Measurements from ENCODE around the gene PROM1.

The PROM1 gene

DNA sequence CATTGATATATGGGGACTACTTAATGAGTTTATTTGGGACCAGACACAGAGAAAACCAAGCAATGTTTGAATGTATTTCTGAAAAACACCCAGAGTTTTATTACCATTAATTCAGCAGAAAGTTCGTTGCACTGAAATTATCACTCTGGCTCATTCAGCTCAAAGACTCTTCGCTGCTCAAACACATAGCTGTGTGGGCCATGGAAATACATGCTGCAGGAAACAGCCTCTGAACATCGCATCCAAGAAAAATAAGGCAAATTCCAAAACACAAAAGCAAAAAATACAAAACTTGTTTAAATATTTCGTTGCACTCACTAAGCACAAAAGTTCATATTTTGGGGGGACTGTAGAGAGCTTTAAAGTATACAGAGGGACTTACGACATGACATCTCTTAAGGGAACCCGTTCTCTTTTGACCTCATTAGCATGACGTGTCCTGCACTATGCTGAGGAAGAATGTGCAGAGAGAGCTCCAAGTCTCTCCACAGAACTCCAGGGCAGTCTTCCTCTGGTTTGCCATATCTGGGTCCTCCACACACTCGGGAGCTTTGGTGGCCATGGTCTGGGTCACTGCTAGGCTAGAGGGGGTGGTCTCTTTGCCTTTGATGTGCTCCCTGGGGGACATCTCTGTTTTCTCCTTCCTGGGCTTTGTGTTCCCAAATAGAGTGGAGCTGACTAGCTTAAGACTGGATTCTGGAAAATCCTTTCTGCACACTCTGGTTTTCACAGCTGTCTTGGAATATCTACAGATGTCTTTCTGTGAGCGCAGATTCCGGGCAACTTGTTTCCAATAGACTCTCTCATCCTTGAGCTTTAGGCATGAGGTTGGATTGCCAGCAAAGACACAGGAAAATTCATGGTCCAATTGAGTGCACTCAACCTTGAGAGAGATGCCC, 148.1 kb downstream of the PROM1 start:
- Mint-ChIP-seq H3K9me3 (no peaks in the 10 kb centered on the region), H3K27me3 (ENCODE audit: low read depth) (peaks cover 15% of the 10 kb centered on the region), H3K27ac (no peak overlapping the region), H3K4me3 (no peak overlapping the region), H3K36me3 (ENCODE audit: low read depth) (no peaks in the 10 kb centered on the region), H3K4me1 (peaks cover 5% of the 10 kb centered on the region)
- TF ChIP-seq, protein P1, sequence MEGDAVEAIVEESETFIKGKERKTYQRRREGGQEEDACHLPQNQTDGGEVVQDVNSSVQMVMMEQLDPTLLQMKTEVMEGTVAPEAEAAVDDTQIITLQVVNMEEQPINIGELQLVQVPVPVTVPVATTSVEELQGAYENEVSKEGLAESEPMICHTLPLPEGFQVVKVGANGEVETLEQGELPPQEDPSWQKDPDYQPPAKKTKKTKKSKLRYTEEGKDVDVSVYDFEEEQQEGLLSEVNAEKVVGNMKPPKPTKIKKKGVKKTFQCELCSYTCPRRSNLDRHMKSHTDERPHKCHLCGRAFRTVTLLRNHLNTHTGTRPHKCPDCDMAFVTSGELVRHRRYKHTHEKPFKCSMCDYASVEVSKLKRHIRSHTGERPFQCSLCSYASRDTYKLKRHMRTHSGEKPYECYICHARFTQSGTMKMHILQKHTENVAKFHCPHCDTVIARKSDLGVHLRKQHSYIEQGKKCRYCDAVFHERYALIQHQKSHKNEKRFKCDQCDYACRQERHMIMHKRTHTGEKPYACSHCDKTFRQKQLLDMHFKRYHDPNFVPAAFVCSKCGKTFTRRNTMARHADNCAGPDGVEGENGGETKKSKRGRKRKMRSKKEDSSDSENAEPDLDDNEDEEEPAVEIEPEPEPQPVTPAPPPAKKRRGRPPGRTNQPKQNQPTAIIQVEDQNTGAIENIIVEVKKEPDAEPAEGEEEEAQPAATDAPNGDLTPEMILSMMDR (IDR thresholded peaks at IDR 0.05; ENCODE audit: unreplicated experiment in 3 of 3): no peak

DNA sequence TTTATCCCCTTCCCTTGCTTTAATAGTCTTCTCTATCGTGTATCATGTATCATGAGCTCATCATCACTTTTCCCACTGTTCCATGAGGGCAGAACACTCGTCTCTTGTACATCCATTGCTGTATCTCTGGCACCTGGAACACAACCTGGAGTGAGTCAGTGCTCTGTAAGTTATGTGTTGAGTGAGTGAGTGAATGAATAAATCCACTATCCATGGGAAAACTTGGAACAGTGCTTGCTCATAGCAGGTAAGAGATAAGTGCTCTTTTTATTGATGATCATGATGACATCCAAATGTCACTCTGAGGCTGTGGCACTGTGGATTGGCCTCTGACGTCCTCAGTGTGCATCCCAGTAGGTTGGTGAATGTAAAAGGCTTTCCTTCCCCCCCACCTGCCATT, 149.6 kb downstream of the PROM1 start:
- TF ChIP-seq, protein P1 (IDR thresholded peaks at IDR 0.05; ENCODE audit: unreplicated experiment in 3 of 3): no peak
- no peaks in the 10 kb centered on the region for H3K36me3 Mint-ChIP-seq (ENCODE audit: low read depth)
- peaks cover 25% of the 10 kb centered on the region for H3K27me3 Mint-ChIP-seq (ENCODE audit: low read depth)
- peaks cover 5% of the 10 kb centered on the region for H3K4me1 Mint-ChIP-seq
- H3K4me3 Mint-ChIP-seq: no peak overlapping the region
- no peak overlapping the region for H3K27ac Mint-ChIP-seq
- H3K9me3 Mint-ChIP-seq: no peaks in the 10 kb centered on the region

DNA sequence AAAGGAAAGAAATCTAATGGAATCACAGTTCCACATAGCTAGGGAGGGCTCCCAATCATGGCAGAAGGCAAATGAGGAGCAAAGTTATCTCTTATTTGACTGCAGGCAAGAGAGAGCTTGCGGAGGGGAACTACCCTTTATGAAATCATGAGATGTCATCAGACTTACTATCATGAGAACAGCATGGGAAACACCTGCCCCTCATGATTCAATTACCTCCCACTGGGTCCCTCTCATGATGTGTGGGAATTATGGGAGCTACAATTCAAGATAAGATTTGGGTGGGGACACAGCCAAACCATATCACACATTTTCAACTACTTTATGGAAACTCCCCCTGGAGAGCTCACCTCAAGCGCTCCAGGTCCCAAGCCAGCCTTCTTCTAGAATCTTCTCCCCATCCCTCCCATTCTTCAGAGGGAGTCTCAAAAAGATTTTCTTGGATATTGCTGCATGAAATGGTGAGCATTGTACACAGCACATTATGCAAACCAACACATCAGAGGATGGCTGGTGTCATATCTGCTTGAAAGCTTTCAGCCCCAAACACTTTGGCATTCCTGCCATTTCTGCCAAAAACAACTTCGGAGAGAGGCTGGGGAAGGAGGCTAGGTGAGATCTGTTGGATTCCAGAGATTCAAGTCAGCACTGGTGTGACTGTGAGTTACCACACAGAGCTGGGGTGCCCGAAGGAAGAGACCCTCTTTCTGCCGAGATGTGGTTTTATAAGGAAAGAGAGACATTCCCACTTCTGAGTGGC, 152.2 kb downstream of the PROM1 start:
- Mint-ChIP-seq H3K9me3 (no peaks in the 10 kb centered on the region), H3K4me1 (peaks cover 10% of the 10 kb centered on the region), H3K4me3 (no peak overlapping the region), H3K27me3 (ENCODE audit: low read depth) (peaks cover 20% of the 10 kb centered on the region), H3K27ac (no peak overlapping the region), H3K36me3 (ENCODE audit: low read depth) (no peaks in the 10 kb centered on the region)
- TF ChIP-seq, protein P1 (IDR thresholded peaks at IDR 0.05; ENCODE audit: unreplicated experiment in 3 of 3): no peak

DNA sequence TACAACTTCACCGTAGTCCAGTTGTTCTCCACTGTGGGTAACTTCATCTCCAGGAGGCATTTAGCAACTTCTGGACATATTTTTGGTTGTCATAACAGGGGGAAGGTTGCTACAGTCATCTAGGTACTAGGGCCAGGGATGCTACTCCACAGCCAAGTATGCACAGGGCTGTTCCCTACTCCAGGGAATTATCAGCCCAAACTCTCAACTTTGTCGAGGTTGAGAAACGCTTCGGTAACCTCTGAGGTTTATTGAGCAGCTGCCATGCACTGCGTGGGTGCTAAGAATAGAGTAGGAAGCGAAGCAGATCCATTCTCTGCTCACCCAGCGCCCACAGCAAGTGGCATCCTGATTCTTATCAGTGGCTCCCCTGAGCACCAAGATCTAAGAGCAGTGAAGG, 153.5 kb downstream of the PROM1 start:
- Mint-ChIP-seq H3K9me3 (no peaks in the 10 kb centered on the region), H3K4me3 (no peak overlapping the region), H3K4me1 (peaks cover 6% of the 10 kb centered on the region), H3K27me3 (ENCODE audit: low read depth) (peaks cover 20% of the 10 kb centered on the region), H3K27ac (no peak overlapping the region), H3K36me3 (ENCODE audit: low read depth) (no peaks in the 10 kb centered on the region)
- TF ChIP-seq, protein P1 (IDR thresholded peaks at IDR 0.05; ENCODE audit: unreplicated experiment in 3 of 3): no peak

DNA sequence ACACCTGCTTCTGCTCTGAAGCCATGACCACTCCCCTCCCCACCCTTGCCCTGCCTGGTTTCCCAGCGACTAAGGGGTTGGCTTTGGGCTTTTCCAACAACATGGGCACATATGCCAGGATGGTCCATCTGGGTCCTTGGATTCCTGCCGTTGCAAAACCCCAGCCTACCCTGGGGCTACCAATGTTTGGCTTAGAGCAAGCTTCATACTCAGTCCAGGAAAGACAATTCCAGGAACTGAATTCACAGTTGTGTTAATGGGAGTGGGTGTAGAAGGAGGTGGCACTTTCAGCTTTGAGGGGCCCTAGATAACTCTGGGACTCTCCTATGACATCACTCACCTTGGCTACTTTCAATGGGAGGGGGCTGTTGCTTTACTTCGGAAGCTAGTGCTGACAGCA, 154.3 kb downstream of the PROM1 start:
- Mint-ChIP-seq H3K27me3 (ENCODE audit: low read depth) (peaks cover 22% of the 10 kb centered on the region), H3K27ac (no peak overlapping the region), H3K36me3 (ENCODE audit: low read depth) (no peaks in the 10 kb centered on the region), H3K4me3 (no peak overlapping the region), H3K9me3 (no peaks in the 10 kb centered on the region), H3K4me1 (peaks cover 5% of the 10 kb centered on the region)
- TF ChIP-seq, protein P1 (IDR thresholded peaks at IDR 0.05; ENCODE audit: unreplicated experiment in 3 of 3): no peak
